DMS79 (cell line): Measurements from ENCODE around the gene ITM2B.
"Not testable (repeated sequence)": the region's sequence is repeated elsewhere in the genome, so short reads cannot be mapped to it uniquely, and the experiment has no call there.

Experiments used
- DNase-seq: peaks from one replicate; lab custom pipeline; 2025; lab: John Stamatoyannopoulos, UW

Gene ITM2B

DNA sequence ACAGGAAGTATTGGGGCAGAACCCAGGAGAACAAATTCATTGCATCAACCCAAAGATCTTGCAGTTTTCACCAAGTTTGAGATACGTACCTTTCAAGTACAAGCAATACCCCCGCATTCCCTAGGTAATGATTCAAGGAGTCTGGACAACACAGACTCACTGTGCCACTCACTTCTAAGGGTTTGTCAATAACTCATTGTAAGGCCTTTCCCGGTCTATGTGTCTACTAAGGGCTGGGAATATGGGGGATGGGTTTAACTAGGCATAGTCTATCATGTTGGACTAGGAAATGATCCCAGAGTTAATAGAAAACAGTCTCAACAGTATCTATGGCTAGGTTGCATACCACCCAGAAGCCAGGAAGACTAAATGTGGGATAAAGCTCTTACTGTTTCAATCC, 8.3 kb upstream of the ITM2B start:
- DNase-seq = no peak

DNA sequence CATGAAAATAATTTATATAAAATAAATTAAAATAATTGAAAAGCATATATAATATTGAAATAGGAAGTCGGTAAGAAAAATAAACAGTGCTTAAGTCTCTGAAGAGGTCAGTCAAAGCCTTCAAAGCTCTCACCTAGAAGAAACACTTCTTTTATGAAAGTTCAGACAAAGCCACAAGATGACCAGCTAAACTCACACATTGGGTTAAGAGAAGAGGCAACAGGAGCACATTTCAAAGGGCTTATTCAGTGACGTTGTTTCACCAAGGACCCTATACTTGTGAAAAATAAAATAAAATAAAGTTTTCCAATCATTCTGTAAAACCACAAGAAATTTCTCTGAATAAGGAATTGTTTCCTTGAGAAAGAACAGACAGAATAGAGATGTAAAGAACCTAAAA, 2.5 kb upstream of the ITM2B start:
- DNase-seq = no peak

DNA sequence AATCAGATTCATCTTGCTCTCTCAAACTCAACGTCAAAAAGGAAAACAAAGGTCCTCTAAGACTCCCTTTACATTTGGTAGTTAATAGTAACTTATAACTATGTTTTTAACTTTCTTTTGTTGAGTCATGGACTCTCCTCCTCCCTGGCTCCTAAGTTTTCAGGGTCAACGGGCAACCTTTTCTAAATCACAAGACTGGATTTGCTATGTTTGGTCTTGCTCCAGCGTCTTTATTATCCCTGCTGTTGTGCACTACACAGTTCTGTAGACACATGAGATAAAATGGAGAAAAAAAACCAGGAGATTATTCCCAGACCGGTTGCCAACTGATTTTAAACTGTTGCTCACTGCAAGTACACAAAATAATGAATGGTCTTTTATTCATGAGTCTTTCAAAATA, 1.9 kb upstream of the ITM2B start:
- DNase-seq = no peak

DNA sequence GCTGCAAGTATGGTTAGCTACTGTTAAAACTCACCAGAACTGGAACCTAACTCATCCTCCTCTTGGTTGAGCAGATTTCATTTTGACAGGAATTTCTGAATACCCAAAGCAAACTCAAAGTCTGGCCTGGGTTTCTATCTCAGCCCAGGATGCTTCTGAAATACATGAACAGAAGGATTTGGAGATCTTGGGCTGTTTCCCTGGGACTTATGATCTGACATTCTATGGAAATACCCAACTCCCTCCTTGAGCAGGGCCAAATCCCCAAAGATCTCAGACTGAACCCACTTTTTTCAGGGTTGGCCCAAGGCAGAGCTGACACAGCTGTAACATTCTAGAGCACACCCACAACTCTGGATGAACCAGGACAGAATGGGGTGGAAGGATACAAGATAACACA, 1.1 kb upstream of the ITM2B start:
- no peak for DNase-seq

DNA sequence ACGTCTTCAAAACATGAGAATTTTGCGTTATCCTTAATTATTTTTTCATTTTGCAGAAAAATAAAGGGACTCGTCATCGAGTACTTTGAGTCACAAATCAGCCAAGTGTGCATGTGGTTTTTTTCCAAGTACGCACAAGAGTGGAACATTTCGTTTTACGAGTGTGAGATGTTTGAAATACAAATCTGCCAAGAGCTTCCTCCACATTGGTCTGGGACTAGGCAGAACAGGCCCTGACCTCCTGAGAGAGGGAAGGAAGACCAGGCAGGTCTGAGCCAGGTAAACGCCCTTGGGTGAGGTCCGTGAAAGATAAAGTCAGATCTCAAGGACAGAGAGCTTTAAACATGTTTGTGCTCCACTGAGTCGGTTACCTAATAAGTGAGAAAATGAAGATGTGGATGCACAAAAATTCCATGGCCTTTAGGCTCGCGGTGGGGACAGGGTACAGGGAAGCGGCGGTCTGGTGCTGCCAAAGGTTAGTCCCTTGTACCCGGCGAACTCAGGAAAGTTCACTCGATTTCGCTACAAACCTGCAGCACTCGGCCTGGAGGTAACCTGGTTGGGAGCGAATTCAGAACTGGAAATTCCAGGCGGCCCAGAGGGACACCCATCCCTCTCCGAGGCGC, 473 bp upstream of the ITM2B start:
- peak; percentile 5 for DNase-seq

DNA sequence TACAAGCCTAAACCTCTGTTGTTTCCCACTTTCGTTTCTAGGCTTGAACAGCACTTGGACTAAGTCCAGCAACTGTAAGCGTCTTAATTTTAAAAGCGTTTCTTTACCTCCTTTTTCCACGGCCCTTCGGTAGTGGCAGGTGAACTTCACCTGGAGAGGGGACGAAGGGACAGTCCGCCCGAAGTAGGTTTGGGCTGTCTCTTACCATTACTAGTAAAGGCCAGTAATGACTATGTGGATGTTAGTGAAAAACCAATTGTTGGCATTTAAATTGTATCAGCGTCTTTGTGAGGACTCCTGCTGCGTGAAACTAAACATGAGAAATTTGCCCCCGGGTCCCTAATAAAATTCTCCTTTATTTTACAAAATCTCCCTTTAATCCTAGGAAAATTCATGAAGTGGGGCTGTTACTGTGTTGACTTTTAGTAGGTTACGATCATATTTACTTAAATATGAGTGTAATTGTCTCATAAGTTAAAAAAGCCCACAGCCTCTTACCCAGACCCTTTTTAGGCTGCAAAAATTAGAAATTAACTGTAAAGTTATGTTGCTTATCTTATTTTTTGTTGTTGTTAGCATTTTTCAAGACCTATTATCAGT, 983 bp downstream of the ITM2B start:
- DNase-seq = peak; percentile 30

DNA sequence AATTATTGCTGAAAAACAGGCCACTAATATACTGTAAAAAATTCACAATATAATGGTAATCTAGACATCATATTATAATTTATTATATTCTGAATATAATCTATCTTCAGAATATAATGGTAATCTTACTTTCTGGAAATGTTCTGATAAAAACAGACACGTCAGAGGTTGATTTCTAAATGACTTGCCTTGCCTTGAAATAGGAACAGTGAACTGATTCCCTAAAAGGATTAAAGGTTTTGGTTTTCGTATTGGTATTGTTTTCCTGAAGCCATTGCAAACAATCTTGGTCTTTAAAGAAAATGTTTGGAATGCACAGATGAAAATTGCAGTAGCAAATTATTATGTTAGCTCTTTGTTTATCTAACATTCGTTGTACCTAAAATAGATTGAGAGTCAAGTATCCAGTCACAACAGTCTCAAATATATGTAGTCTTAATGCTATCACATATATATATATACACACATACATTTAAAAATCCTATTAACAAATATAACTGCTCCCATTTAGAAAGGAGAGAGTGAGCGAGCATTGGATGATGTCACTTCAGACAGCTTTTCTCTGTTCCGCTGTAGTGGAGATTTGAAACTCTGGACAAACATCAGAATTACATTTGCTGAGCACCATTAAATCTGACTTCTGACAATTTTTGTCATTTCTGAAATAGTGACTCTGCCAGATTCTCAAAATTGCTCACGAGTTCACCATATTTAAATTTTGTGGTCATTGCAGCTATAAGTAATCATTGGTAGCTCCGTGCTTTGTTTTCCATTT, 1.7 kb downstream of the ITM2B start:
- DNase-seq = peak; percentile 7

DNA sequence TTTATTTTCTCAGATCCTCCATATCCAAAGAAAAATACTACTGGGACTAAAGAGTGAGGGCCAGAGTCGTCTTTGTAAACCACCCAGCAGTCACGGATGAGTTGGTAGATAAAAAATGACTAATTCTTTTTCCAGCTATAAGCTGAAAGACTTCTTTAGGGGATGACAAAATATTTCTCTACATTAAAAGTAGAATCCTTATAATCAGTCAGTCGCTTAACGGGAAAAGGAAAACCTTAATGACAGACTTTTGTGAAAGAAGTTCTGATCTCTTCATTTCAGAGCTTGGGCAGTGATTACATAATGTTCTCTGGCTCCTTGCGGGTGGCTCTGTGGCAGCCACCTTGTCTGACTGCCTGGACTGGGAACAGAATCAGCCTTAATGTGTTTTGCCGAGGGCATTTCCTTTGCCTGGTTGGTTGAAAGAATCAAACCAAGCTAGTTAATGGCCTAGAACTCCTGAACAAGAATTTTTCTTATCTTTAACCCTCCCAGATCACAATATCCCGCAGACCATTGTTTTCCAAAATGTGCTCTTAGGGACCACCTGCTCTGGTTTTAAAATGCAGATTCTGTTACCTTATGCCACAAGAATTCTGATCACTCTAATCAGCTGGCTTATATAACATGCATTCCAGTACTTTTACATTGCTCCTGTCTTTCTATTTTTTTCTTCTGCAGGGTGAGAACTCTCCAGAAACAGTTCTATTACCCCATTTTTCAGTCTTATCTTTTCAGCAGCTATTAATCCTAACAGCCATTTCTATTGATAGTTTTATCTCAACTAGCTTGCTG, 2.5 kb downstream of the ITM2B start:
- peak; percentile 29 for DNase-seq

DNA sequence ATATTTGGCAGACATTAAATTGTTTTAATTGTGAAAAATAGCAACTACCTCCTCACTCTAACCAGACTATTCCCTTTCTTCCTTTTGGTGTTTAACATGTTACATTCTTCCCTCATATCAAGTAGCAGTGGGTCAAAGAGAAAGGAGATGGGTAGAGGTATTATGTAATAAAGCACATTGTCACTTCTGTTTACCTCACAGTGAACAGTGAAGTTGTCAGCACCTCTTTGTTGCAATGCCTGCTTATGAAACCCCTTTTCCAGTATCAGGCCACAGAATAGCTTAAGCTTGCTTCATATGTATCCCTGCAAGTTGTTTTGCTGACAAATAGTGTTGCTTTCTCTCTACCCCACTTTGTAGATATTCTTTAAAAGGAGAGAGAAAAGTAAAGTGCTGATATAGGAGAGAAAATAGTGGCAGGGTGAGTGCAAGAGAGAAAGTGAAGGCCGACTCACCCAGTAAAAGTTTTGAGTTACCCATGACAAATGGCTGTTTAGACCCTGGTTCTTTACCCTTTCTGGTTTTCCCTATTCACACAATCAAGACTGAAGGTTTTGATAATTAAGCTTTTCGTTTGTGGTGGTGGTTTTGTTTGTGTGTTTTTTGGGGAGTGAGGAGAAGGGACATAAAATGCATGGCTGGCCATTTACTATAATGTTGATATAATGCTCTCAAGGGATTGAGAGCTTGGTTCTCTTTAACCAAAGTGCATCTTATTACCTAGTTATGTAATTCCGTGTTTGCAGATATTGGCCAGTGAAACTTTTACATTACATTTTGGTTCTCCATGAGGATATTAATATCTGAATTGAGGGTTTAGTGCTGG, 3.7 kb downstream of the ITM2B start:
- DNase-seq = no peak

DNA sequence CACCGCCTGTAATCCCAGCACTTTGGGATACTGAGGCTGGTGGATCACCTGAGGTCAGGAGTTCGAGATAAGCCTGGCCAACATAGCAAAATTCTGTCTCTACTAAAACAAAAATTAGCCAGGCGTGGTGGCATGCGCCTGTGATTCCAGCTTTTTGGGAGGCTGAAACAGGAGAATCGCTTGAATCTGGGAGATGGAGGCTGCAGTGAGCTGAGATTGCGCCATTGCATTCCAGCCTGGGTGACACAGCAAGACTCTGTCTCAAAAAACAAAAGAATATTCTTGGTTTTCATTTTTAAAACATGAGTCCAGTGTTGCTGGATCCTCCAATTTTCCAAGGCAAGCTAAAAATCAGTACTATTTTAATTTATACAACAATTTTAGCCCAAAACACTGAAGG, 6.4 kb downstream of the ITM2B start:
- DNase-seq = not testable (repeated sequence)

DNA sequence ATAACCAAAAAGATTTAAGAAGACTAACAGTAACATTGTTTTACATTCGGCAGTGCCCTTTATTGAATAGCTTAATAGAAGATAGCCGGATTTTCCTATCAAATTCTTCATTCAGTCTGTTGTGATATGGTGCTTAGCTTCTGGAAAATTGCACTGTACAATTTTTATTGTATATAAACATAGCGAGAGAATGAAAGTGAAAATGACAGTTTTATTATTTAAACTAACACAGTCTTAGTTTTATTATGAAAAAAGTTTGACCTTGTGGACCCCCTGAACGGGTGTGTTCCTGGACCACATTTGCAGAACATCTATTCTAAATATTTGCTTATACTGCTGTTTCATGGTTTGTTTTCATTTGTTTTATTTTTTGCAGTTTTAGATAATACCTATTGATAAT, 8.6 kb downstream of the ITM2B start:
- no peak for DNase-seq

DNA sequence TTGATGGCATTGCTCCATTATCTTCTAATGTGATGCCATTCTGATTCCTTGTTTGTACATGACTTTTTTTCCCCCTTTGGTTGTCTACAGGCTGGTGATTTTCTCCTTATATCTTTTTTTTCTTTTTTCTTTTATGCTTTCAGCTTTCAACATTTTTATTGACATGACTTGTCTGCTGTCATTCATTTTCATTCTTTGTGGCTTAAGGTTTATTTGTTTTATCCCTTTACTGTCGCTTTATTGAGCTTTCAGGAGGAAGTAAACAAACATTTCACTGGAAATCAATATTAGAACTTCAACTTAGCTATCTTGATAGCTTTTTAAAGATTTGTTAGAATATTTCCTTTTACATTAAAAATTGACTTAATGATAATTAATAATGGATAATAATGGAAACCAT, 9.7 kb downstream of the ITM2B start:
- no peak for DNase-seq

DNA sequence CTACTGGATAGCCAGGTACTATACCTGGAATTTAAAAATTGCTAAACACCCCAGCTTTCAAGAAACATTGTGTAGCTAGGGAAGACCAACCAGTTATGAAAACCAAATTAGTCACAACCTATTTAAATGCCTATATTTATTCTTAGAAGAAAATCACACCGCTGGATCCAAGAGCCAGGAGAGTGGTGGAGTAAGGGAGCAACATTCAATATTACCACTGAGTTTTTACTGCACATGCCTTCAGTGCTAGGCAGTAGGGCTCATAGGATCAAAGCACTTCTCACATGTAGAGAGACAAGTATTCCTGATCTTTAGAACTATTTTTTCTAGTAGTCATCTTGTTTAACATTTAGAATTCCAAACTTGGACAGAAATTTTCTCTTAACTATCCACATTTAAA, 11.2 kb downstream of the ITM2B start:
- no peak for DNase-seq

DNA sequence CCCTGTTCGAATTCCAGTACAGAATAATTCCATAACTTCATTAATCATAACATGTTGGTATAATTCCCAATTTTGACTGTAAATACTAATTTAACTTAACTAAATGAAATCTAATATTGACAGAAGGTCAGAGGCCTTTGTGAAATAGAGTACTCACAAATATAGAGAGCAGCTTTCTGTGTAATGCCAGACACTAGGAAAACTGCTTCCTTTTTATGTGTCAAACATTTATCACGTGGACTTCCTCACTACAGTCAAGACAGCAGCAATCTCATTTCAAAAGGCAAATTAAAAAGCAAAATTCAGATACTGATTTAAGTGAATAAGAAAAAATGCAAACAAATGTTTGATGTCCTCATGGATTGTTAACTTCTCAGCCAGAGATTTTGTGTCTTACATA, 13.1 kb downstream of the ITM2B start:
- no peak for DNase-seq

DNA sequence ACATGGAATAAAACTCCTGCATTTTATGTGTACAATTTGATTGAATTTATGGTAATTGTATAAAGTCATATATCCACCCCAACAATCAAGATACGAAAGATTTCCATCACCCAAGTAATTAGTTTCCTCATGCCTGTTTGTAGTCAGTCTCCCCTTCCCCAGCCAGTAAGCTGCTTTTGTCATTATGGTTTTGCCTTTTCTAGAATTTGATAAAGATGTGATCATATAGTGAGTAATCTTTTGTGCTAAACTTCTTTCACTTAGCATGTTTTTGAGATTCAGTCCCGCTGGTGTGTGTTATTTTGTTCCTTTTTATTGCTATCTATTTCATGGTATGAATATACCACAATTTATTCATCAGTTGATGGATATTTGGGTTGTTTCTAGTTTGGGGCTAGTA, 16.0 kb downstream of the ITM2B start:
- DNase-seq = no peak

DNA sequence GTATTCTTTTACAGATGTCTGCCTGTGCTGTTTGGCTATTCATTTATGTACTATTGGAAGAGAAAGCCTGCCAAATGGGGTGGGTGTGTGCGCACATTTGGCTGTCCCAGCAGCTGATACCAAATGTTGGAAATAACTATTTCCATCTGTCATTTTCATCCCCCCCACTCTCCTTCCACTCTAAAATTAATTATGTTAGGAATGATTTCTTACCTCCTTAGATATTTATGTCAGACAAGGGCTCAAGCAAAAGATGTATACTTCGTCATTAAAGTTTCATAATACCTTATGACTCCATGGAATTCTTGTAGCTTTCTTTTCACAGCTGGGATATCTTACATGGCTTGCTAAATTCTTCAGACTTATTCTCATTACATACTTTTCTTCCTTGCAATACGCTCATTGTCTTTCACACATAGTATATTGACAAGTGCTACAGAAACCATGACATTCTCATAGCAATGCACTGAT, 18.6 kb downstream of the ITM2B start:
- DNase-seq = no peak

DNA sequence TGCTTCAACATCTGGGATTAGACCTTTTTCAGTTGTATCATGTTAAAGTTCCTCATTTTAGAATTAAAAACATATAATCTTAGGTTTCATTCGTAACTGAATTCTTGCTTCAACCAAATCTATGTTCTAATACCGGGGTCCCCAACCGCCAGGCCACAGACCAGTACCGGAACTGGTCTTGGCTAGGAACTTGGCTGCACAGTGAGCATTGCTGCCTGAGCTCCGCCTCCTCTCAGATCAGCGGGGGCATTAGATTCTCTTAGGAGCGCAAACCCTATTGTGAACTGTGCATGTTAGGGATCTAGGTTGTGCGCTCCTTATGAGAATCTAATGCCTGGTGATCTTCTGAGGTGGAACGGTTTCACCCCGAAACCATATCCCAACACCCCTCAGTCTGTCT, 19.2 kb downstream of the ITM2B start:
- DNase-seq = no peak

DNA sequence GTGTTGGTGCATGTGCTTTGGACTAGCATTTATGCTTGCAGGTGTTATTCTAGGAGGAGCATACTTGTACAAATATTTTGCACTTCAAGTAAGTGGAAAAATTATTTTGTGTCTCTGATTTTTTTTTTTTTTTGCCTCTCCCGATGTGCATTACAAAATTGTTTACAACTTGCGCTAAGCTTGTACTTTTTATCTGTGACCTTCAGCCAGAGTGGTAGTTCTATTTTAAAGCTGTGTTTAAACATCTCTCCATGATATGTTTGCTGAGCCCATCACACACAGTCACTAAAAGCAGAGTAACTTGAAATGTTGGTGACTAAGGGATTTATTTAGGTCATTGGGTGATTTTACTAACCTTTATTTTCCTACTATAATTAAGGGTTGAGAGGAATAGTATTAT, 20.8 kb downstream of the ITM2B start:
- no peak for DNase-seq

DNA sequence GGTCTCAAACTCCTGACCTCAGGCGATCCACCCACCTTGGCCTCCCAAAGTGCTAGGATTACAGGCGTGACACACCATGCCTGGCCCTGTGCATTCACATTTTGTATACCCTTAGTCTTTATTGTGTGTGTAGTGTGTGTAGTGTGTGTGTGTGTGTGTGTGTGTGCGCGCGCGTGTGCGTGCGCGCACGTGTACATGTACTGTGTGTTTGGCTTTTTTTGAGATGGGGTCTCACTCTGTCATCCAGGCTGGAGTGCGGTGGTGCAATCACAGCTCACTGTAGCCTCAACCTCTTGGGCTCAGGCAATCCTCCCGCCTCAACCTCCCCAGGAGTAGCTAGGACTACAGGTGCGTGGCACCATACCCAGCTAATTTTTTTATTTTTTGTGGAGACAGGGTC, 22.1 kb downstream of the ITM2B start:
- DNase-seq = no peak

DNA sequence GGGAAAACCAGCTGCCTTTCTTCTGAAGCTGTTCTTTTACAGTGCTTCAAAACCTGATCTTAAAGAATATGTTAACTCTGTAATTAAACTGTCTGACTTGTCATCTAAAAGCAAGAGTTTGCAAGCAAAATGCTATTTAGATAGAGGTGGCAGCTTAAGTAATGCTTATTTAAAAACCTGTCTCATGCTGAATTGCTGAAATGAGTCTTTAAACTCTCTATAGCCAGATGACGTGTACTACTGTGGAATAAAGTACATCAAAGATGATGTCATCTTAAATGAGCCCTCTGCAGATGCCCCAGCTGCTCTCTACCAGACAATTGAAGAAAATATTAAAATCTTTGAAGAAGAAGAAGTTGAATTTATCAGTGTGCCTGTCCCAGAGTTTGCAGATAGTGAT, 22.9 kb downstream of the ITM2B start:
- DNase-seq = no peak

DNA sequence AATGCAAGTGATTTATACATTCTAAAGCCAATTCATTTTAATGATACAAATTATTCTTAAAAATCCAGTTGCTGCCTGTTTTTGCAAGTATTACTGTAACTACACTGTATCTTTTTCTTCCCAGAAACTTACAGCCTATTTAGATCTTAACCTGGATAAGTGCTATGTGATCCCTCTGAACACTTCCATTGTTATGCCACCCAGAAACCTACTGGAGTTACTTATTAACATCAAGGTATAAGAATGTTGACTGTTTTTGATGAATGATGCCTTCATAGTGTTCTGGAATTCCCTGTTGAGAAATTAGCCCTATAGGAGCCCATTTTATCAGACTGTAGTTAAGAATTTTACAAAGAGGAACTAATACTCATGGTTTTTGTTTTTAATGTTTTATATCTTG, 25.0 kb downstream of the ITM2B start:
- DNase-seq = no peak

DNA sequence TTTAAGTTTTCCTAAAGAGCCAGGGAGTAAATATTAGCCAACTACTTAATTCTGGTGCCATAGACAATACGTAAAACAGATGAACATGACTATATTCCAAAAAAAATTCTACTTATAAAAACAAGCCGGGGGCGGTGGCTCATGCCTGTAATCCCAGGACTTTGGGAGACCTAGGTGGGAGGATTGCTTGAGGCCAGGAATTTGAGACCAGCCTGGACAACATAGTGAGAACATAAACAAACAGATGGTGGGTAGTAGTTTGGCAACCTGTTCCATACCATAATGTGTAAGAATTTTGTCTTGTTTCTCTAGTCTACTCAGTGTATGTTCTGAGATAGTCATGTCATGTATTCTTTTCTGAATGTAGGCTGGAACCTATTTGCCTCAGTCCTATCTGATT, 25.4 kb downstream of the ITM2B start:
- DNase-seq = no peak
